ENCODE results near the gene TRIM14.

GRCh38 chr9:98142925-98143481 is 24.0 kb upstream of the TRIM14 start:
- TF ChIP-seq POLR2A (IDR thresholded peaks at IDR 0.05; ENCODE audit: low read depth, low read length), result no peak
- TF ChIP-seq POLR2AphosphoS5 (IDR thresholded peaks at IDR 0.05; ENCODE audit: low read depth, low read length), result no peak

All from GM12891 (cell line).